HG03066 (cell line): ENCODE measurements around the gene FXYD4.

ENCODE experiments used
- ATAC-seq: cut with Tn5 transposase; IDR thresholded peaks from one replicate; pipeline ENCODE4 v1.9.1; 2021; ENCODE audit warnings: low read depth; ENCODE audit not compliant: unreplicated experiment

Gene FXYD4

GRCh38 chr10:43343126-43343525 is 28.3 kb upstream of the FXYD4 start:
- ATAC-seq = no peak

GRCh38 chr10:43344051-43344450 is 27.4 kb upstream of the FXYD4 start:
- ATAC-seq = no peak

GRCh38 chr10:43347997-43348396 is 23.4 kb upstream of the FXYD4 start:
- no peak for ATAC-seq

GRCh38 chr10:43348511-43349312 is 22.7 kb upstream of the FXYD4 start:
- peak; percentile 99 for ATAC-seq

GRCh38 chr10:43350156-43350555 is 21.3 kb upstream of the FXYD4 start:
- no peak for ATAC-seq

GRCh38 chr10:43350686-43351085 is 20.8 kb upstream of the FXYD4 start:
- ATAC-seq = no peak

GRCh38 chr10:43351301-43351700 is 20.1 kb upstream of the FXYD4 start:
- no peak for ATAC-seq

GRCh38 chr10:43352951-43353350 is 18.5 kb upstream of the FXYD4 start:
- ATAC-seq = no peak

- ATAC-seq = no peak
These were observed 17.7 kb upstream of the FXYD4 start for GRCh38 chr10:43353495-43354329.

- ATAC-seq = no peak
These were observed 17.2 kb upstream of the FXYD4 start for GRCh38 chr10:43354330-43354635.

GRCh38 chr10:43354879-43355380 is 16.5 kb upstream of the FXYD4 start:
- no peak for ATAC-seq

- ATAC-seq = no peak
These were observed 15.6 kb upstream of the FXYD4 start for GRCh38 chr10:43355749-43356371.

GRCh38 chr10:43360086-43360485 is 11.3 kb upstream of the FXYD4 start:
- no peak for ATAC-seq

GRCh38 chr10:43361547-43362190 is 9.8 kb upstream of the FXYD4 start:
- ATAC-seq = no peak

- peak; percentile 96 for ATAC-seq
These were observed 9.1 kb upstream of the FXYD4 start for GRCh38 chr10:43362191-43362839.

- no peak for ATAC-seq
These were observed 6.4 kb upstream of the FXYD4 start for GRCh38 chr10:43365001-43365400.

GRCh38 chr10:43369921-43370320 is 1.5 kb upstream of the FXYD4 start:
- no peak for ATAC-seq

GRCh38 chr10:43370671-43371215 is 693 bp upstream of the FXYD4 start:
- no peak for ATAC-seq

- no peak for ATAC-seq
These were observed 1.4 kb downstream of the FXYD4 start for GRCh38 chr10:43372765-43373361.

GRCh38 chr10:43373461-43373860 is 2.0 kb downstream of the FXYD4 start:
- no peak for ATAC-seq
